D721Med (cell line): Measurements from ENCODE around the gene PLCG2.

Source experiments
- DNase-seq: peaks from one replicate; pipeline ENCODE4 v3.0.0; 2011; ENCODE audit warnings: low spot score; ENCODE audit not compliant: insufficient read length
- FAIRE-seq: peaks from 2 replicates; lab custom pipeline; 2011; peaks lifted over from hg19 to GRCh38; lab: Jason Lieb, UNC
- TF ChIP-seq, protein P1 (sequence below): IDR thresholded peaks from 2 replicates; pipeline ENCODE4 v1.5.1; 2012; ENCODE audit warnings: mild to moderate bottlenecking, control low read depth; ENCODE audit not compliant: insufficient read depth; ENCODE audit errors: missing control alignments

Gene PLCG2

GRCh38 chr16:81744911-81745310, 34.2 kb upstream of the PLCG2 start:
- TF ChIP-seq, protein P1, sequence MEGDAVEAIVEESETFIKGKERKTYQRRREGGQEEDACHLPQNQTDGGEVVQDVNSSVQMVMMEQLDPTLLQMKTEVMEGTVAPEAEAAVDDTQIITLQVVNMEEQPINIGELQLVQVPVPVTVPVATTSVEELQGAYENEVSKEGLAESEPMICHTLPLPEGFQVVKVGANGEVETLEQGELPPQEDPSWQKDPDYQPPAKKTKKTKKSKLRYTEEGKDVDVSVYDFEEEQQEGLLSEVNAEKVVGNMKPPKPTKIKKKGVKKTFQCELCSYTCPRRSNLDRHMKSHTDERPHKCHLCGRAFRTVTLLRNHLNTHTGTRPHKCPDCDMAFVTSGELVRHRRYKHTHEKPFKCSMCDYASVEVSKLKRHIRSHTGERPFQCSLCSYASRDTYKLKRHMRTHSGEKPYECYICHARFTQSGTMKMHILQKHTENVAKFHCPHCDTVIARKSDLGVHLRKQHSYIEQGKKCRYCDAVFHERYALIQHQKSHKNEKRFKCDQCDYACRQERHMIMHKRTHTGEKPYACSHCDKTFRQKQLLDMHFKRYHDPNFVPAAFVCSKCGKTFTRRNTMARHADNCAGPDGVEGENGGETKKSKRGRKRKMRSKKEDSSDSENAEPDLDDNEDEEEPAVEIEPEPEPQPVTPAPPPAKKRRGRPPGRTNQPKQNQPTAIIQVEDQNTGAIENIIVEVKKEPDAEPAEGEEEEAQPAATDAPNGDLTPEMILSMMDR = no peak
- FAIRE-seq = no peak
- no peak for DNase-seq

DNA sequence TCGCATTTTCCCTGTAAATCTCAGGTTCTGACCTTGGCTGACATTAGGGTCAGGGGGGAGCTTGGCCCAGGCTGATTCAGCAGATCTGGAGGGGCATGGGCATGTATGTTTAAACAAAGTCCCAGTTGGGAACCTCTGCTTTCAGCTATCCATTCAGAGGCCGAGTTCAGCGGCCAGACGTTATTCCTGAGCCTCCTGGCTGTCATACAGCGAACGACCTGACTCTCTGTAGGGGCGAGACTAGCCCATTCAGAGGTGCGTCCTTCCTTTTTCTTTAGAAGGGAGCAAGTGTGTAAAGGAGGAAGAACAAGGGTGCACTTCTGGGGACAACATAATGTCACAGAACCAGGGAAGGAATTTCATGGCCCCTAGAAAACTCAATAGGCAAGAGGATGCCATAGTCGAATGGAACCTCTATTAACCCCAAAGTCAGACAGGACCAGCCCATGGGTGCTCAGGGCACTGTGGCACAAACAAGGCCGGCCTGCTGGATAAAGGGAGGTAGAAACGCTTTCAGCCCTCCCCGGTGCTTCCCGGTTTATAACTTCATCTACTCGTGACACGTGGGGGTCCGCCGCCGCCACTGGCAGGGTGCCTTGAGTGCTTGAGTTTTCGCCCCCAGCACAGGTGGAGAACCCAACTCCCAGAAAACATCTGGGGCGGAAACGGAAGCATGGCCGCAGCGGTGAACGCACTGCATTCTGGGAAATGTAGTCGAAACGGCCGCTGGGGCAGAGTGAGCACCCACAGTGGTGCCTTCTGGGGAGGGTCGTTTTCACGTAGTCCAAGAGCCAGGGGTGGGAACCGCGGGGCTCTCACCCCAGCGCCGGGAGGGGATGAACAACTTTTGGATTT, 33.2 kb upstream of the PLCG2 start:
- DNase-seq (no peak), FAIRE-seq (no peak)

GRCh38 chr16:81746566-81746965, 32.5 kb upstream of the PLCG2 start:
- TF ChIP-seq, protein P1 = no peak
- no peak for FAIRE-seq

More for the DNA sequence above, 33.2 kb upstream of the PLCG2 start:
- TF ChIP-seq, protein P1 = no peak

DNA sequence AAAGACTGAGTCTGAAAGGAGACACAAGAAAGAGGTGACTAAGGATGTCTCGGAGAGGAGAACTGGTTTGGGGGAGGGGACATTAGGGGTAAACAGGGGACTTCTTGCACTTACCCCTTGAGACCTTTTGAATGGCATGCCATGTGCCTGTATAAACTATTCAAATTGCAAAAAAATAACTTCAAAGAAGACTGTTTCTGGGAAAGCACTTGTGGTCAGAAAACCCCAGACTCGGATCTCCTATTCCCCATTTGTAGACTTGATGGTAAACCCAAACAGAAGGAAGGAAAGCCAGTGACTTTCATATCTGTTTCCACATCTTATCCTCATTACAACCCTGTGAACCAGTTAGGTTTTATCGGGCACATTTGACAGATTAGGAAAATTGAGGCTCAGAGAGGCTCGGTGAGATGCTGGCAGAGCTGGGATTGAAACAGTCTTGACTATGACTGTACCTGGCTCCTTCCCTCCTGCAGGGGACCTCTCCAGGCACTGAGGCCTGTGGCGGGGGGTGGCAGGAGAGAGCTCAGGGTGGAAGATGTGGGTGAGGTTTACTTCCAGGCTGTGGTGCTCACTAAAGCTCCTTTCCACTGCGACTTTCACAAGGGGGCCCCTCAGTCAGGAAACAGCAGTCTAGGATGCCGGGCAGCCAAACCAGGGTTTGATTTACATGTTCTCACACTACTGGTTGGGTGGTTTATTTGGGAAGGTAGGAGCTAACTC, 30.5 kb upstream of the PLCG2 start:
- no peak for DNase-seq
- FAIRE-seq = no peak
- TF ChIP-seq, protein P1 = no peak

More at GRCh38 chr16:81746566-81746965, 32.5 kb upstream of the PLCG2 start:
- no peak for DNase-seq

DNA sequence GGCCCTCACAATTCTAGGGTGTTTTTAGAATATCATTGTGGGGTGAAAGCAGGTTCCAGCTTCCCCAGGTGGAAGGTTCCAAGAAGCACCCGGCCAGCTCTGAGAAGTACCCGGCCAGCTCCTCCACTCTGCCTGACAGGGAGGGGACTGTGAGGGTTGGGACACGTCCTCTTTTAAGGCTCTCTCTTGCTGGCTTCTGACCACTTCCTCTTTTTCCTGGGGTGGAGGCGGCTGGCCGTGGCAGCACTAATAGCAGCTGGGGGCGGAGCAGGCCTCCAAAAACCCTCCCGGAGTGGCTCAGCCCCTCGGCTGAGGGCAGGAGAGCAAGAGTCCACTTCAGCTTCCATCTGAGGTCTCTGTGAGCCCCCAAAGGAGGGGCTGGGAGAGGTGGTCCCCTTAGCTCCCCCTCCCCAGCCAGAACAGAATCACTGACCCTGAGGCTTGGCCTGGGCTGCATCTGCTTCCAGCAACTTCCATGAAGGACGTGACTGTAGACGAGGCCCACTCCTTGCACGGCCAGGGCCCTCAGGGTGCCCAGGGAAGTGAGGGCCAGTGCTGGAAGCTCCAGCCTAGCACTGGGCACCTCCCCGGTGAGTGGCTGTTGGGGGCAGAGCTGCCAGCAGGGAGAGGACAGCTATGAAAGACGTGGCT, 26.7 kb upstream of the PLCG2 start:
- TF ChIP-seq, protein P1 = no peak
- FAIRE-seq (no peak), DNase-seq (no peak)

- TF ChIP-seq, protein P1 = no peak
- no peak for FAIRE-seq
- DNase-seq = no peak
These were observed 26.2 kb upstream of the PLCG2 start for GRCh38 chr16:81752876-81753227.
